HUES6 (cell line): Measurements from ENCODE around the gene AP1AR.

Experiments
- H3K27ac ChIP-seq: 2 replicates; pipeline ENCODE4 v1.7.0; 2013; ENCODE audit warnings: low read depth, mild to moderate bottlenecking, low read length, inconsistent platforms
- H3K27me3 ChIP-seq: 2 replicates; pipeline ENCODE4 v1.6.1; 2013; ENCODE audit warnings: low read length; ENCODE audit not compliant: control insufficient read depth, insufficient read depth
- H3K36me3 ChIP-seq: 2 replicates; pipeline ENCODE4 v1.6.1; 2013; ENCODE audit warnings: low read length; ENCODE audit not compliant: control insufficient read depth, insufficient read depth
- H3K4me1 ChIP-seq: 2 replicates; pipeline ENCODE4 v1.6.1; 2013; ENCODE audit warnings: low read length; ENCODE audit not compliant: control insufficient read depth, insufficient read depth
- H3K4me3 ChIP-seq: 2 replicates; pipeline ENCODE4 v1.5.1; 2013; ENCODE audit warnings: low read depth, low read length
- H3K9ac ChIP-seq: one replicate; pipeline ENCODE4 v1.6.1; 2013; ENCODE audit warnings: mild to moderate bottlenecking, low read length
- H3K9me3 ChIP-seq: 2 replicates; pipeline ENCODE4 v1.6.1; 2013; ENCODE audit warnings: low read depth, low read length; ENCODE audit not compliant: control insufficient read depth, insufficient read depth

AP1AR gene

DNA sequence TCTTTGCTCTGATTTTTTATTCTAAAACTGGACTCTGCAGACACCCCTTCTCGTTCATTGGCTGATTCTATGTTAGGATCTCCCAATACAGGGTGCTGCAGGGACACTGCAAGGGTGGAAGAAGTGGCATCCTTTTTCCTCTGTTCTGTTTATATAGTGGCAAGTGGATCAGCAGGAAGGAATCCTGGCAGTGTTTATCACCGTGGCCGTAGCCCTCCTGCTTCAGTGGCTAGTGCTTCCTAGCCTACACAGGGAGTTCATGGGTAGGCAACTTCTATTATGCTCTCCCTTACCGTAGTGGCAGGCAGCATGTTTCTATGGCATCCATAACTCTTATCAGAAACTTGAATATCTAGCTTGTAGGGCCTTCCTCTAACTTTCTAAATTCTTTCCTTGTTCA, 6.4 kb upstream of the AP1AR start:
- no peak overlapping the region for H3K27ac ChIP-seq
- H3K9ac ChIP-seq, result no peak overlapping the region
- H3K9me3 ChIP-seq, result peaks cover 16% of the 10 kb centered on the region; the same call in 1 of the 2 replicates
- no peak overlapping the region for H3K4me3 ChIP-seq
- no peaks in the 10 kb centered on the region for H3K36me3 ChIP-seq
- H3K27me3 ChIP-seq, result no peaks in the 10 kb centered on the region
- H3K4me1 ChIP-seq, result peaks cover under 1% of the 10 kb centered on the region; the same call in 1 of the 2 replicates

DNA sequence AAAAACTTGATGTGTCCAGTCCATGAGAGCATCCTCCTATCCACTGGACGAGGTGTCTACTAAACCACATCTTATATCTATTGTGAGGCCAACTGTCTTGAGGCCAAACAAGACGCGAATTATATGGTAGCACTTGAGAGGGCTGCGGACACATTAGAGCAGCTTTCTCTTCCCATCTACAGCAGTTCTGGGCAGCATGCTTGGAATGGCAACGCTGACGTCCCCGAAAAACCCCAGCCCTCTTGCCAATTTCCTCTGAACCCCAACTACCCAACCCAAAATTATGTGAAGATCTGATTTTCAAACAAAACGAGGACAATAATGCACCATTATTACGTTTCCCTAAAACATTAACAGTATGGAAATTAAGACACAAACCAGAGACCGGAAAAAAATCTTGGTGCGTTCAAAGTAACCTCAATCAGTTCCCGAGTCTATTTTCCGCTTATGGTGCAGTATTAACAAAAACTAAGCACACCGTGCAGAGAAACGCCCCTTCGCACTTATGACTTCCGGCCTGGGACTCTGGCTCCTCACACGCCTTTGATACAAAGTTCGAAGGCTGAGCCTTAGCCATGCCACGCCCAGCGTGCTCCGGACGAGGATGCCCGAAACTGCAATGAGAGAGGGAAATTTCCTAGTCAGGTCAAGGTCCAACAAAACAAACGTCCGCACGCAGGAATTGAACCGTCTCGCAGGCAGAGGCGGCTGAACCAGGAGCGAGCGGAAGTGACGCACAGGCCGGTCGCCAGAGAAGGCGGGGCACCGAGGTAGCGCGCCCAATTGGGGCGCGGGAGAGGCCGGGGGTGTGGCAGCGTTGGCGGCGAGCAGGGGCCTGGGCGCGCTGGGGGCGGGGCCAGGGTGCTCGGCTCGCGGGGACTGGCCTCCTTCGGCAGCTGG, 458 bp upstream of the AP1AR start:
- H3K9me3 ChIP-seq, result no peaks in the 10 kb centered on the region
- H3K9ac ChIP-seq, result peak overlapping the region; percentile 94
- H3K36me3 ChIP-seq, result no peaks in the 10 kb centered on the region
- peaks cover 4% of the 10 kb centered on the region; the same call in 1 of the 2 replicates for H3K4me1 ChIP-seq
- peak overlapping the region; percentile 89 for H3K27ac ChIP-seq
- no peaks in the 10 kb centered on the region for H3K27me3 ChIP-seq
- peak overlapping the region; percentile 85 for H3K4me3 ChIP-seq

DNA sequence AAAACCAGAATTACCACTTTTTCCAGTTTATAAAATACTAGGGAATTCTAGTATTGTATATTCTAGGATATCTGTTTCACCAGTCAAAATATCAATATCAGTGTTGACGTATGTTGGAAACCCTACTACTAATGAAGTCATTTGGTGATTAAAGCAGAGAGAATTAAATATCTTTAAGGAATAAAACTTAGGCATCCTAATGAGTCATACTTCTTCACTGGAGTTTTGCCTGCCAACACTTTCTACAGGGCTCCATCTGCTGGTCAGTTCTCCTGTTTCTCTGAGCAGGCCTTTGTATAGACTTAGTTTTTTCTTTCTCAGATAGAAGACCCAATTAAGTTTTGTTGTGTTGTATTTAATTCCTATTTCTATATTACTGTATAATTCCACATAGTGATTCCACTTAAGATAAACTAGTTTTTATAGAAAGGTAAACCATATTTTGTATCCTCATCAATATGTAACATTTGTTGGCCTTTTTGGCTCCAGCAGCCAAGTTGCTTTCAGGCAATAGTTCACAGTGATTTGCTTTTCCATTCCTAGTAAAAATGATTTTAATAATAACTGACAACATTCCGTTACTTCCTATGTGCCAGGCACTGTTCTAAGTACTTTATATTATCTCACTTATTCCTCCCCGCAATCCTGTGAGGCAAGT, 3.5 kb downstream of the AP1AR start:
- no peak overlapping the region for H3K9ac ChIP-seq
- H3K36me3 ChIP-seq, result no peaks in the 10 kb centered on the region
- no peaks in the 10 kb centered on the region for H3K9me3 ChIP-seq
- H3K4me3 ChIP-seq, result no peak overlapping the region
- H3K27me3 ChIP-seq, result no peaks in the 10 kb centered on the region
- H3K27ac ChIP-seq, result no peak overlapping the region
- H3K4me1 ChIP-seq, result peaks cover 11% of the 10 kb centered on the region

- no peaks in the 10 kb centered on the region for H3K27me3 ChIP-seq
- no peaks in the 10 kb centered on the region for H3K36me3 ChIP-seq
- no peak overlapping the region for H3K27ac ChIP-seq
- H3K4me3 ChIP-seq, result no peak overlapping the region
- H3K9ac ChIP-seq, result no peak overlapping the region
- peaks cover 6% of the 10 kb centered on the region for H3K4me1 ChIP-seq
- no peaks in the 10 kb centered on the region for H3K9me3 ChIP-seq
These were observed 4.5 kb downstream of the AP1AR start for GRCh38 chr4:112236040-112236439.

GRCh38 chr4:112238833-112239232, 7.2 kb downstream of the AP1AR start:
- Histone ChIP-seq H3K9ac (no peak overlapping the region), H3K27me3 (no peaks in the 10 kb centered on the region), H3K4me3 (no peak overlapping the region), H3K27ac (no peak overlapping the region), H3K9me3 (no peaks in the 10 kb centered on the region), H3K36me3 (no peaks in the 10 kb centered on the region), H3K4me1 (peaks cover 10% of the 10 kb centered on the region)

- peaks cover 11% of the 10 kb centered on the region; the same call in 1 of the 2 replicates for H3K4me1 ChIP-seq
- H3K9ac ChIP-seq, result no peak overlapping the region
- no peaks in the 10 kb centered on the region for H3K36me3 ChIP-seq
- H3K27me3 ChIP-seq, result no peaks in the 10 kb centered on the region
- H3K4me3 ChIP-seq, result no peak overlapping the region
- H3K27ac ChIP-seq, result no peak overlapping the region
- no peaks in the 10 kb centered on the region for H3K9me3 ChIP-seq
These were observed 13.8 kb downstream of the AP1AR start for GRCh38 chr4:112245383-112245782.

DNA sequence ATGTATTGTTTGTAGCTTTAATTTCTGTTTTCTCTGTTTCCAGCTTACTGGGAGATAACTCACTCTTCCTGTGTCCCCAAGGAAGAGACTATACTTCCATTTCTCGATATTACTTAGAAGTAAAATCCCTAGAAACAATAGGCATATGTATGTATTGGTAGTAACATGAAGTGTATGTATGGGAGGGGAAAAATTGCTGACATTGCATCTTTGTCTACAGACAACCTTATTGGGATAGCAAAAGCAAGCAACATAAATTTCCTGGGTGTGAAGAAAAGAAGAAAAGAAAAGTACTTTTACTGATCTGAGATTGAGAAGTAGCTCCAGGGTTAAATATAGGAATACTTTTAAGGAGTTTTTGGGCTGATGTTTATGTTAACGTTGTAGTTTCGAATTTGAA, 15.4 kb downstream of the AP1AR start:
- Histone ChIP-seq H3K4me1 (peaks cover 14% of the 10 kb centered on the region; the same call in 1 of the 2 replicates), H3K9me3 (no peaks in the 10 kb centered on the region), H3K36me3 (no peaks in the 10 kb centered on the region), H3K9ac (no peak overlapping the region), H3K27ac (no peak overlapping the region), H3K27me3 (no peaks in the 10 kb centered on the region), H3K4me3 (no peak overlapping the region)

DNA sequence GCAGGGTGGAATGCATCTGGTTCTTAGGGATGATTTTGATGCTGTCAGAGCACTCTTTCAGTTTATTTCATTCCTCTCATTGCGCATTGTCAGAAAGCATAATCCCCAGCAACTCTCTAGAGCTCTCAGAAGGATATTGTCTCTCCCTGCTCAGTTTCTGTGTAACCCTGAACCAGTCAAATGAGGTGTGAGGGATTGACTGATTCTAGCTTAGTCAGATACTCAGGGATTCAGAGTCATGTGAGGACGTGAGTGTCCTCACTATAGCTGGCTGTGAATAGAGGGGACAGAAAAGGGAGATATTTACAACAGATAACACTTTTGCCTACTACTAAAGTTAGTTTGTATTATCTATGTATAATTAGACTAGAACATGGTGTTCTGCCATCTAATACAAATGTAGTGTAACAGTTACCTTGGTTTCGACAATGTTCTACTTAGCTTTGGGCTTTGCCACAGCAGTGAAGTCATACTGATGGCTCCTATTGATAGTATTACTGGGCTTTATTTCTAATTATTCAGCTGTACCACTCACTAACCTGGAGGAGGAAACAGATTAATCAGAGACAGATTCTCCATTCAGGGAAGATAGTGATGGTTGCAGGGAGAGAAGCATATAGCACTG, 19.5 kb downstream of the AP1AR start:
- Histone ChIP-seq H3K36me3 (no peaks in the 10 kb centered on the region; the same call in 1 of the 2 replicates), H3K9me3 (no peaks in the 10 kb centered on the region), H3K4me1 (peaks cover 18% of the 10 kb centered on the region), H3K27ac (no peak overlapping the region), H3K9ac (no peak overlapping the region), H3K4me3 (no peak overlapping the region), H3K27me3 (no peaks in the 10 kb centered on the region)

- Histone ChIP-seq H3K27me3 (no peaks in the 10 kb centered on the region), H3K9ac (no peak overlapping the region), H3K4me1 (peaks cover 14% of the 10 kb centered on the region), H3K36me3 (peaks cover 6% of the 10 kb centered on the region), H3K9me3 (no peaks in the 10 kb centered on the region), H3K4me3 (no peak overlapping the region), H3K27ac (no peak overlapping the region)
These were observed 20.6 kb downstream of the AP1AR start for GRCh38 chr4:112252234-112252633.

DNA sequence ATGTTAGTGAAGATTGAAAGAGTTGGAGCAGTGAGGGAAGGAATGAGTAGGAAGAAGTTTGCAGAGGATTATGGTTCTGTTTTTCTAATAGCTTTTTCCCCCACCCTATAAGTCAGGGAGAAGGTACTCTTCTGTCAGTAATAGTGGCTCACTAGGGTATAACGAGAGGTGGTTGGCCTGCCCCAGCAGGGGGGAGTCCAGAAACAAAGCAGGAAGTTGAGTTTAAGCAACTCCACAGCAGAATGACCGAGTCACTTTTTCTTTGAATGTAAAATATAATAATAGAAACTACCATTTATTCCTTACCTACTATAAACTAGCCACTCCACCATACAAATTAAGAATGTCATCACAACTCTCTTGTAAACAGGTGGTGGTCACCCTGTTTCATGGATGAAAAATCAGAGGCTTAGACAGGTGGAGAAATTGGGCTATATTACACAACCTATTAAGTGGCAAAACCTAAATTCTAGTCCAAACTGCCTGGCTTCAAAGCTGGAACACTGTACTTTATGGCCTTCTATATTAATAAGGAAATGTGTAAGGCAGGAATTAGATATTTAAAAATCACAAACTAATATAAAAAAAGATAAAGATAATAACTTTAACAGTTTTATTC, 21.9 kb downstream of the AP1AR start:
- Histone ChIP-seq H3K9me3 (no peaks in the 10 kb centered on the region), H3K4me3 (no peak overlapping the region), H3K36me3 (peaks cover 6% of the 10 kb centered on the region), H3K4me1 (peaks cover 11% of the 10 kb centered on the region; the same call in 1 of the 2 replicates), H3K27ac (no peak overlapping the region), H3K27me3 (no peaks in the 10 kb centered on the region), H3K9ac (no peak overlapping the region)
